H9 (cell line): Measurements from ENCODE around the gene RRBP1. TPM values are rescaled to one million over a fixed set of nuclear protein-coding genes. Genes with fewer than 3 reads are reported as not detected.

Source experiments
- DNase-seq: peaks from one replicate; pipeline ENCODE4 v3.0.0-alpha.2; 2017
- H2AFZ ChIP-seq: one replicate; pipeline ENCODE4 v1.6.1; 2013; ENCODE audit warnings: mild to moderate bottlenecking, low read length, control low read depth, moderate library complexity
- H2AK5ac ChIP-seq: 2 replicates; pipeline ENCODE4 v1.6.1; 2013; ENCODE audit warnings: low read length, control low read depth, mixed read lengths; ENCODE audit not compliant: insufficient read length
- H2BK120ac ChIP-seq: one replicate; pipeline ENCODE4 v1.6.1; 2013; ENCODE audit warnings: low read depth, mild to moderate bottlenecking, low read length, control low read depth, inconsistent platforms; ENCODE audit not compliant: poor library complexity, severe bottlenecking
- H2BK12ac ChIP-seq: 2 replicates; pipeline ENCODE4 v1.6.1; 2013; ENCODE audit warnings: low read length, control low read depth, mixed read lengths, low read depth; ENCODE audit not compliant: insufficient read length
- H2BK15ac ChIP-seq: 2 replicates; pipeline ENCODE4 v1.6.1; 2013; ENCODE audit warnings: low read depth, low read length, control low read depth
- H2BK20ac ChIP-seq: one replicate; pipeline ENCODE4 v1.6.1; 2013; ENCODE audit warnings: low read depth, mild to moderate bottlenecking, low read length, control low read depth, inconsistent platforms; ENCODE audit not compliant: poor library complexity, severe bottlenecking
- H2BK5ac ChIP-seq: 2 replicates; pipeline ENCODE4 v1.6.1; 2013; ENCODE audit warnings: low read length, control low read depth, mixed read lengths; ENCODE audit not compliant: insufficient read length
- H3K14ac ChIP-seq: 2 replicates; pipeline ENCODE4 v1.6.1; 2013; ENCODE audit warnings: low read length, control low read depth; ENCODE audit not compliant: insufficient read depth
- H3K18ac ChIP-seq: 2 replicates; pipeline ENCODE4 v1.6.1; 2013; ENCODE audit warnings: low read depth, mild to moderate bottlenecking, mixed read lengths, low read length, control low read depth; ENCODE audit not compliant: insufficient read length
- H3K23ac ChIP-seq: 2 replicates; pipeline ENCODE4 v1.6.1; 2013; ENCODE audit warnings: low read length, control low read depth, mixed read lengths, low read depth; ENCODE audit not compliant: insufficient read length
- H3K23me2 ChIP-seq: 2 replicates; pipeline ENCODE4 v1.6.1; 2013; ENCODE audit warnings: low read depth, mild to moderate bottlenecking, mixed read lengths, low read length, control low read depth; ENCODE audit not compliant: insufficient read length, poor library complexity, severe bottlenecking
- H3K27ac ChIP-seq: 2 replicates; pipeline ENCODE4 v1.5.1; 2013; ENCODE audit warnings: low read length, control low read depth, mixed read lengths, low read depth; ENCODE audit not compliant: insufficient read length
- H3K27me3 ChIP-seq: 2 replicates; pipeline ENCODE4 v1.6.1; 2013; ENCODE audit warnings: low read length, control low read depth, inconsistent platforms; ENCODE audit not compliant: insufficient read depth
- H3K4ac ChIP-seq: 2 replicates; pipeline ENCODE4 v1.6.1; 2013; ENCODE audit warnings: low read depth, mild to moderate bottlenecking, control low read depth, inconsistent platforms, low read length, moderate library complexity
- H3K4me1 ChIP-seq: 2 replicates; pipeline ENCODE4 v1.6.1; 2013; ENCODE audit warnings: low read length, control low read depth, inconsistent platforms; ENCODE audit not compliant: insufficient read depth
- H3K4me2 ChIP-seq: 2 replicates; pipeline ENCODE4 v1.6.1; 2013; ENCODE audit warnings: low read length, control low read depth, mixed read lengths; ENCODE audit not compliant: insufficient read length, insufficient read depth
- H3K56ac ChIP-seq: 2 replicates; pipeline ENCODE4 v1.6.1; 2013; ENCODE audit warnings: low read depth, mild to moderate bottlenecking, mixed read lengths, low read length, control low read depth; ENCODE audit not compliant: insufficient read length
- H3K79me1 ChIP-seq: 2 replicates; pipeline ENCODE4 v1.6.1; 2013; ENCODE audit warnings: low read depth, mild to moderate bottlenecking, moderate library complexity, low read length, control low read depth, inconsistent platforms; ENCODE audit not compliant: insufficient read depth, poor library complexity, severe bottlenecking
- H3K79me2 ChIP-seq: 2 replicates; pipeline ENCODE4 v1.6.1; 2013; ENCODE audit warnings: low read length, control low read depth, inconsistent platforms; ENCODE audit not compliant: insufficient read depth
- H3K9ac ChIP-seq: 2 replicates; pipeline ENCODE4 v1.6.1; 2013; ENCODE audit warnings: low read length, control low read depth, mixed read lengths; ENCODE audit not compliant: insufficient read length; ENCODE audit errors: extremely low read depth
- H3K9me3 ChIP-seq: one replicate; pipeline ENCODE4 v1.6.1; 2013; ENCODE audit warnings: low read depth, low read length, inconsistent platforms; ENCODE audit not compliant: control insufficient read depth
- H3T11ph ChIP-seq: one replicate; pipeline ENCODE4 v1.6.1; 2013; ENCODE audit warnings: mild to moderate bottlenecking, low read length, control low read depth, inconsistent platforms
- H4K20me1 ChIP-seq: one replicate; pipeline ENCODE4 v1.6.1; 2013; ENCODE audit not compliant: control insufficient read depth, insufficient read length, insufficient read depth
- H4K5ac ChIP-seq: 2 replicates; pipeline ENCODE4 v1.6.1; 2013; ENCODE audit warnings: low read depth, mild to moderate bottlenecking, mixed read lengths, low read length, control low read depth; ENCODE audit not compliant: insufficient read length
- H4K8ac ChIP-seq: replicated peaks from 2 replicates; pipeline ENCODE4 v1.6.1; 2013; ENCODE audit warnings: low read length, control low read depth, mixed read lengths, low read depth; ENCODE audit not compliant: insufficient read length
- H4K91ac ChIP-seq: 2 replicates; pipeline ENCODE4 v1.6.1; 2013; ENCODE audit warnings: low read depth, mild to moderate bottlenecking, moderate library complexity, mixed read lengths, low read length, control low read depth; ENCODE audit not compliant: insufficient read length
- H3K27ac Mint-ChIP-seq, 3 experiments: 2 replicates in 2 of 3; 3 replicates in 1 of 3; pipeline ENCODE4 v1.8.0; 2020 to 2021; ENCODE audit warnings: mixed read lengths in 3 of 3, mild to moderate bottlenecking in 1 of 3, moderate library complexity in 1 of 3
- H3K27me3 Mint-ChIP-seq: 2 replicates; pipeline ENCODE4 v1.8.0; 2021; ENCODE audit warnings: low read depth, mild to moderate bottlenecking, moderate library complexity, mixed read lengths
- H3K36me3 Mint-ChIP-seq, 3 experiments: 2 replicates in 2 of 3; 3 replicates in 1 of 3; pipeline ENCODE4 v1.8.0; 2020 to 2021; ENCODE audit warnings: low read depth in 3 of 3, mixed read lengths in 3 of 3; ENCODE audit not compliant: insufficient read depth in 1 of 3
- H3K4me1 Mint-ChIP-seq, 2 experiments: 2 replicates each; pipeline ENCODE4 v1.8.0; 2020; ENCODE audit warnings: mixed read lengths in 2 of 2
- H3K4me3 Mint-ChIP-seq, 2 experiments: 2 replicates in 1 of 2; 3 replicates in 1 of 2; pipeline ENCODE4 v1.8.0; 2020 to 2021; ENCODE audit warnings: mild to moderate bottlenecking in 2 of 2, mixed read lengths in 2 of 2, moderate library complexity in 1 of 2
- H3K9me3 Mint-ChIP-seq, 2 experiments: 2 replicates in 1 of 2; 3 replicates in 1 of 2; pipeline ENCODE4 v1.8.0; 2020; ENCODE audit warnings: mild to moderate bottlenecking in 2 of 2, mixed read lengths in 2 of 2, moderate library complexity in 1 of 2
- WGBS: extraction: QIAGEN DNeasy Blood & Tissue Kit; methylation state at CpG from one replicate; pipeline ENCODE4 v1.1.7; 2013; ENCODE audit warnings: missing lambda C conversion rate, low lambda C conversion rate, mixed read lengths; ENCODE audit not compliant: insufficient read length; ENCODE audit errors: extremely low coverage; 5-methylcytosine and 5-hydroxymethylcytosine counted together
- total RNA-seq: library from RNA; stranded (reverse); gene quantifications from 2 replicates; pipeline ENCODE4 v1.2.1, GENCODE V29; 2021
- TF ChIP-seq, protein P1 (sequence below): fragments of 200-600 bp; sonication (generic); conservative IDR thresholded peaks from 3 replicates; pipeline ENCODE4 v1.8.0; 2021; ENCODE audit warnings: antibody characterized with exemption, mild to moderate bottlenecking

The RRBP1 gene
- total RNA-seq, 1 experiment from 2014 or later = 97.8 TPM

GRCh38 chr20:17674722-17675518, 7.1 kb downstream of the RRBP1 start:
- Histone ChIP-seq H3K4me1 (peaks cover 6% of the 10 kb centered on the region; the same call in 1 of the 2 replicates), H2AK5ac (no peak overlapping the region), H3K23ac (no peak overlapping the region), H3K79me1 (peaks cover 20% of the 10 kb centered on the region), H3K18ac (no peak overlapping the region), H3K23me2 (no peaks in the 10 kb centered on the region), H2AFZ (no peak overlapping the region), H3K4ac (no peak overlapping the region), H3K9me3 (no peaks in the 10 kb centered on the region), H3K4me2 (no peak overlapping the region), H3K9ac (no peak overlapping the region), H2BK120ac (no peak overlapping the region), H2BK5ac (no peak overlapping the region), H4K20me1 (no peaks in the 10 kb centered on the region), H3K14ac (no peak overlapping the region), H3K27ac (no peak overlapping the region), H3K56ac (no peak overlapping the region), H4K8ac (no peak overlapping the region), H3K79me2 (peaks cover 40% of the 10 kb centered on the region), H4K5ac (no peak overlapping the region), H3T11ph (no peak overlapping the region), H2BK20ac (no peak overlapping the region), H3K27me3 (no peaks in the 10 kb centered on the region), H4K91ac (no peak overlapping the region), H2BK12ac (no peak overlapping the region), H2BK15ac (no peak overlapping the region)
- H3K27ac Mint-ChIP-seq = peak overlapping the region in 1 of 3 experiments; percentile 71; a peak in 1 of 7 replicates
- H3K9me3 Mint-ChIP-seq = no peaks in the 10 kb centered on the region
- WGBS = no CpG with 5 or more reads among the region's 9 CpGs
- no peaks in the 10 kb centered on the region for H3K27me3 Mint-ChIP-seq
- peaks cover 32 to 35% of the 10 kb centered on the region in 2 experiments for H3K4me1 Mint-ChIP-seq
- no peak overlapping the region for H3K4me3 Mint-ChIP-seq
- DNase-seq = no peak
- H3K36me3 Mint-ChIP-seq = peaks cover 14 to 39% (median 30%) of the 10 kb centered on the region in 3 experiments
- TF ChIP-seq, protein P1, sequence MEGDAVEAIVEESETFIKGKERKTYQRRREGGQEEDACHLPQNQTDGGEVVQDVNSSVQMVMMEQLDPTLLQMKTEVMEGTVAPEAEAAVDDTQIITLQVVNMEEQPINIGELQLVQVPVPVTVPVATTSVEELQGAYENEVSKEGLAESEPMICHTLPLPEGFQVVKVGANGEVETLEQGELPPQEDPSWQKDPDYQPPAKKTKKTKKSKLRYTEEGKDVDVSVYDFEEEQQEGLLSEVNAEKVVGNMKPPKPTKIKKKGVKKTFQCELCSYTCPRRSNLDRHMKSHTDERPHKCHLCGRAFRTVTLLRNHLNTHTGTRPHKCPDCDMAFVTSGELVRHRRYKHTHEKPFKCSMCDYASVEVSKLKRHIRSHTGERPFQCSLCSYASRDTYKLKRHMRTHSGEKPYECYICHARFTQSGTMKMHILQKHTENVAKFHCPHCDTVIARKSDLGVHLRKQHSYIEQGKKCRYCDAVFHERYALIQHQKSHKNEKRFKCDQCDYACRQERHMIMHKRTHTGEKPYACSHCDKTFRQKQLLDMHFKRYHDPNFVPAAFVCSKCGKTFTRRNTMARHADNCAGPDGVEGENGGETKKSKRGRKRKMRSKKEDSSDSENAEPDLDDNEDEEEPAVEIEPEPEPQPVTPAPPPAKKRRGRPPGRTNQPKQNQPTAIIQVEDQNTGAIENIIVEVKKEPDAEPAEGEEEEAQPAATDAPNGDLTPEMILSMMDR = no peak
